Measurements from ENCODE around the gene DIO3. TPM values are rescaled to one million over a fixed set of nuclear protein-coding genes. Genes with fewer than 3 reads are reported as not detected.

DIO3 gene
- total RNA-seq, 2 donors from 2014 or later: 1.3 to 2.0 TPM

DNA sequence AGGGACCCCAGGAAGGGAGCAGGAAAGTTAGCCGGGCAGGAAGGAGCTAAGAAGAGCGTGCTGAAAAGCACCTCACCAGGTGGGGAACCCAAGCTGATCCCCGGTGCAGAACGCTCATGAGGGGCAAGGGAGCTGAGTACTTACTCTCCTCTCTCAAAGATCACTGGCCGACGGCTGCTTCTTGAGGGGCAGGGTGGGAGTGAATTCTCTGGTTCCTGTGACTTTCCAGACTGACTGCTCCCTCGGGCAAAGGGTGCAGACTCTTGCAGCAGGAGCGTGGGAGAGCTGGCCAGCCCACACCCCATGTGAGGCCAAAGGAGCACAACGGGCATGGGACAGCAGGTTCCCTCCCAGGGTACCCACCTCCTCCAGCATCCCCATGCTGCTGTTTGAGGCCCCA is 44.9 kb upstream of the DIO3 start:
- DNase-seq: no peak

DNA sequence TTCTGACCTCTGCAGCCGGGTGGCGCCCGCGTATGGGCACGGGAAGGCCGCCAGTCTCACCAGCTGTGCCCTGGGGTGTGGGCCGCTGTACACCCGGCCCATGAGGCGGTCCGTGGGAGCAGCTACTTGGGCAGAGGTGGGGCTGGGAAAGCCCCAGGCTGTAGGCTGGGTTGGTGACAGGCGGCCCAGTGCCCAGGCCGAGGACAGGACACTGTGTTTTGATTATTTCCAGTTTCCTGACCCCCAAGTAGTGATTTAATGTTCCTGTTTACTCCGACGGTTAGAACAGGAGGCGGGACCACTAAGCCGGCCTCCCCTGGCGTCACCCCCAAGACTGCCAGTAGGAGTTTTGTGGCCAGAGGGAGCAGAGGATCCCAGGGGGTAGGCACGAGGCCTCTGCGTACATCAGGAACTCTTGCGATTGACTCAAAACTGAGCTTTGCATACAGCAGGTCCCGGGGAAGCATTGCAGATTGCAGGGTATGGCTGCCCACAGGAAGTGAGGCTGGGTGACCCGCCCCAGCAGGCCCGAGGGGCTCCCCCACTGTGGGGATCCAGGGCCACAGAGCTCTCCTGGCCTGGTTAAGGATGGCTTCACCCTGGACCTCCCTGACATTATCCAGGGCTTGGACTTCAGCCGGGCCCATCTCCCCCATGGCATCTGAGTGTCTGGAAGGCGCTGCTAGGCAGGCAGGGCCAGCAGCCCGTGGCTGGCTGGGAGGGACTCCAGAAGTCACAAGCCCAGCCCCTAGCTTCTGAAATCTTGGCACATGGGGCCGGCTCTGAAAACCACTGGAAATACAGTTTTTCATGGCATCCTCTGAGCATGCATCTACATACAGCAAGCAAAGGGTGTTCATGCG is 42.5 kb upstream of the DIO3 start:
- Histone ChIP-seq H3K4me1 (peaks cover 20% of the 10 kb centered on the region), H3K36me3 (replicated peaks in 1 of 2; ENCODE audit: insufficient read depth in 1 of 2, low read depth in 2 of 2) (no peaks in the 10 kb centered on the region), H3K4me3 (no peak overlapping the region), H3K27ac (peak overlapping the region in 3 of 4 donors; percentile 13 to 44 (median 27)), H3K9me3 (no peaks in the 10 kb centered on the region), H3K27me3 (no peaks in the 10 kb centered on the region)
- 55 to 57% methylated on average over 7 to 28 of the region's 28 CpGs for WGBS, 2 donors
- TF ChIP-seq POLR2A (IDR thresholded peaks at IDR 0.05): peak in 2 of 3 donors; percentile 7 to 12
- peak in 3 of 7 experiments; percentile 6 to 44 (median 31) for TF ChIP-seq CTCF (IDR thresholded peaks at IDR 0.05)
- peak; percentile 67 to 89 (median 82) for DNase-seq
- intact Hi-C loops (cut with DNase I): no loop called here
- ATAC-seq: peak; percentile 87

More for the DNA sequence above, 44.9 kb upstream of the DIO3 start:
- TF ChIP-seq POLR2A (IDR thresholded peaks at IDR 0.05) (no peak), CTCF (IDR thresholded peaks at IDR 0.05) (no peak)
- H3K36me3 ChIP-seq (replicated peaks in 1 of 2; ENCODE audit: insufficient read depth in 1 of 2, low read depth in 2 of 2): no peaks in the 10 kb centered on the region
- no peak for ATAC-seq
- 84 to 91% methylated on average over 8 to 9 of the region's 9 CpGs for WGBS, 2 donors
- H3K4me1 ChIP-seq: peaks cover 20% of the 10 kb centered on the region
- H3K27me3 ChIP-seq: no peaks in the 10 kb centered on the region
- intact Hi-C loops (cut with DNase I): no loop called here
- H3K4me3 ChIP-seq: no peak overlapping the region
- no peaks in the 10 kb centered on the region for H3K9me3 ChIP-seq
- no peak overlapping the region for H3K27ac ChIP-seq

GRCh38 chr14:101520621-101521472 is 40.4 kb upstream of the DIO3 start:
- H3K27me3 ChIP-seq: no peaks in the 10 kb centered on the region
- H3K9me3 ChIP-seq: no peaks in the 10 kb centered on the region
- ATAC-seq (no peak), DNase-seq (peak; percentile 29 to 60 (median 47))
- H3K4me3 ChIP-seq: no peak overlapping the region
- H3K36me3 ChIP-seq (replicated peaks in 1 of 2; ENCODE audit: insufficient read depth in 1 of 2, low read depth in 2 of 2): no peaks in the 10 kb centered on the region
- no peak overlapping the region for H3K27ac ChIP-seq
- H3K4me1 ChIP-seq: peaks cover 20% of the 10 kb centered on the region
- WGBS, 2 donors: 77 to 80% methylated on average over 23 to 29 of the region's 30 CpGs
- intact Hi-C loops (cut with DNase I): no loop called here
- no peak for TF ChIP-seq POLR2A (IDR thresholded peaks at IDR 0.05)
- TF ChIP-seq CTCF (IDR thresholded peaks at IDR 0.05): no peak

DNA sequence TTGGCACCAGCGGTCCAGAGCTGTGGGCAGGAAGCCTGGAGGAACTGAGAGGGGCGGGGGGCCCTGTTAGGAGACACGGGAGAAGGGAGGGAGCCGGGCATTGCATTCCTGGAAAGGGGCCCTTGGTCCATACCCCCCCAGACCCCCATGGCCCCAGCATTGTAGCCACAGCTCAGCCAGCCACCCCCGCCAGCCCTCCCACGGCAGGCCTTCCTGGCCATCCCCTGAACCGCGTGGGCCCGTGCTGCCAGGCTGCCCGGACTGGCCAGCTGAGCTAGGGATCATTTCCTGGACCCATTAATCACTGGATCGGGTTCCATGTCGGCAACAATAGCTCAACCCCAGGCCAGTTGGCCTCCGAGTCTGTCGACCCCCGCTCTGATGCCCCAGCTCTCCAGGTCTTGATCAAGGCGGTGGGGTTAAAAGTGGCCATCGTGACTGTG is 39.8 kb upstream of the DIO3 start:
- H3K4me3 ChIP-seq: no peak overlapping the region
- no peaks in the 10 kb centered on the region for H3K27me3 ChIP-seq
- TF ChIP-seq POLR2A (IDR thresholded peaks at IDR 0.05): no peak
- TF ChIP-seq CTCF (IDR thresholded peaks at IDR 0.05): no peak
- no peaks in the 10 kb centered on the region for H3K36me3 ChIP-seq (replicated peaks in 1 of 2; ENCODE audit: insufficient read depth in 1 of 2, low read depth in 2 of 2)
- ATAC-seq: no peak
- 66 to 83% methylated on average over 4 to 14 of the region's 17 CpGs for WGBS, 2 donors
- no peak overlapping the region for H3K27ac ChIP-seq
- H3K4me1 ChIP-seq: peaks cover 20% of the 10 kb centered on the region
- no peak for DNase-seq
- no peaks in the 10 kb centered on the region for H3K9me3 ChIP-seq
- intact Hi-C loops (cut with DNase I): no loop called here
